Gastroesophageal sphincter (tissue), 4 donors: ENCODE data around the gene MTR. TPM values are rescaled to one million over a fixed set of nuclear protein-coding genes. Genes with fewer than 3 reads are reported as not detected.

ENCODE experiments used
- ATAC-seq: fragments of 150-250 bp; one replicate; pipeline ENCODE4 v1.9.1; 2016; ENCODE audit warnings: mild to moderate bottlenecking, moderate library complexity
- H3K27ac ChIP-seq, 4 donors: fragments of 200-600 bp; sonication (generic) in 3 of 4; 1 replicate in 3 of 4; 2 replicates in 1 of 4; pipeline ENCODE4 v1.5.1; 2016 to 2019
- H3K27me3 ChIP-seq: fragments of 200-600 bp; sonication (generic); one replicate; pipeline ENCODE4 v1.5.1; 2019
- H3K36me3 ChIP-seq, 2 donors: fragments of 200-600 bp; sonication (generic); one replicate each; pipeline ENCODE4 v1.5.1; 2019; ENCODE audit warnings: control low read depth in 1 of 2
- H3K4me1 ChIP-seq, 3 donors: fragments of 200-600 bp; sonication (generic); 1 replicate in 2 of 3; 2 replicates in 1 of 3; pipeline ENCODE4 v1.5.1; 2016 to 2019; ENCODE audit warnings: control low read depth in 2 of 3
- H3K4me3 ChIP-seq, 2 donors: fragments of 200-600 bp; sonication (generic); one replicate each; pipeline ENCODE4 v1.5.1; 2019; ENCODE audit warnings: mild to moderate bottlenecking in 1 of 2, moderate library complexity in 1 of 2
- H3K9me3 ChIP-seq, 3 donors: fragments of 200-600 bp; sonication (generic); one replicate each; pipeline ENCODE4 v1.5.1; 2017 to 2019; ENCODE audit warnings: control low read depth in 2 of 3
- EP300 ChIP-seq: sonication (generic); formaldehyde crosslinking; IDR thresholded peaks from one replicate; pipeline ENCODE4 v1.6.1; 2017; ENCODE audit warnings: antibody characterized with exemption, mild to moderate bottlenecking
- POLR2A ChIP-seq, 2 donors: fragments of 450-650 bp; IDR thresholded peaks; one replicate each; pipeline ENCODE4 v1.6.1; 2017; ENCODE audit warnings: antibody characterized with exemption in 2 of 2, mild to moderate bottlenecking in 2 of 2, moderate library complexity in 1 of 2
- POLR2AphosphoS5 ChIP-seq: sonication (generic); formaldehyde crosslinking; IDR thresholded peaks from one replicate; pipeline ENCODE4 v1.6.1; 2017; ENCODE audit warnings: antibody characterized with exemption
- WGBS, 2 donors: methylation state at CpG; one replicate each; pipeline ENCODE4 v1.1.5; 2018; ENCODE audit warnings: low coverage in 1 of 2; 5-methylcytosine and 5-hydroxymethylcytosine counted together
- total RNA-seq, 4 donors: library from RNA; depleted of rRNA; stranded (reverse); fragments of >200 nt; gene quantifications; one replicate each; pipeline ENCODE4 v1.1.0, GENCODE V29; 2016
- TF ChIP-seq, protein P1 (sequence below), 4 experiments: fragments of 200-600 bp in 2 of 4; fragments of 450-650 bp in 2 of 4; sonication (generic) in 1 of 4; IDR thresholded peaks; one replicate each; pipeline ENCODE4 v1.5.1; 2017 to 2019; ENCODE audit warnings: antibody characterized with exemption in 4 of 4, mild to moderate bottlenecking in 2 of 4, moderate library complexity in 2 of 4

The MTR gene
- total RNA-seq, 4 donors from 2014 or later, result 34.6 to 50.3 (median 38.9) TPM

DNA sequence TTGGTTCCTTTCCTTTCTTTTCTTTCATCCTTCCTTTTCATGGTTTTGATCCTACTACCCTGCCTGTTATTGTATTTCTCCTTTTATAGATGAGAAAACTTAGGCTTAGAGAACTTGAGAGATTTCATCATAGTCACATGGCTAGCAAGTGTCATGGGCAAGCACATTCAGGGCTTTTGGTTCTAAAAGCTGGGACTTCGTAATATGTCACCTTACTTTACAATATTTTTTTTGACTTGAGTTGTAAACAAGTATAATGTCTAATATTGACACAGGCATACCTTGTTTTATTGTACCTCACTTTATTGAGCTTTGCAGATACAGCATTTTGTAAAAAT lies 70.7 kb downstream of the MTR start:
- Histone ChIP-seq H3K27ac (peak overlapping the region; percentile 73 to 82 (median 81)), H3K36me3 (peaks cover 0 to 79% of the 10 kb centered on the region in 2 donors)
- 94 to 100% methylated on average over 1 of the region's 1 CpG for WGBS, 2 donors

DNA sequence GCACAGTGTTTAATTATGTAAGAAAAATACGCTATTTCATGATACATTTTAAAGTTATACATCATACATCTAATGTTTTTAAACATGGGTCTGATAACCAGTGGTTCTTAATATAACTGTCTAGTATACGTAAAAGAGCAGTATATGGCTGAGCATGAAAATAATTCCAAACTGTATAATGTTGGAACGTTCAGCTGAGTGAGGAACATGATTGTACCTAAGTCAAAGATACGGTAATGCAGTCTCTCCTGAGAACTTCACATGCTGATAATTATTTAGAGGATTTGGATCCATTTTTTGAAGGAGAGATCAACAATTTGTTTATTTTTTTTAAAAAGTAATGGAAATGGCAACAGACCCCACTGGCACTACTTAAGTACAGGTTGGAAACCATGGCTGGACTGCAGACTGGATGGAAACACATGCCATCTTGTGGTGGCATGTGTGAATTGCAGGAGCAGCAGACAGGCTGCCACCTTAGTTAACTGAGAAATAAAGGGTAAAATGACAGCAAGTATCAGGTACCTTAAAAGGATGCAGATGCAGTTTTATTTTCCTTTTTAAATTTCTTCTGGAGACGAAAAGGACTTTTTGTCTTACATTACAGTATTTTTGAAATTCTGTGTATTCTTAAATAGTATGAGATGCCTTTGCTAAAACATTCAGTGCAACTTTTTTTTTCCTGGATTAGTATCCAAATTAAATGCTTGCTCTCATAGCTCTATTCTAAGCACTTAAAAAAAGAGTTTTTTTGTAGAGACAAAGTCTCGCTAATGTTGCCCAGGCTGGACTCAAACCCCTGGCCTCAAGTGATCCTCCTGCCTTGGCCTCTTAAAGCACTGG lies 73.8 kb downstream of the MTR start:
- Histone ChIP-seq H3K9me3 (no peaks in the 10 kb centered on the region), H3K36me3 (peaks cover 0 to 76% of the 10 kb centered on the region in 2 donors), H3K27me3 (no peaks in the 10 kb centered on the region), H3K4me3 (no peak overlapping the region), H3K27ac (no peak overlapping the region), H3K4me1 (peaks cover 0 to 33% (median 0%) of the 10 kb centered on the region in 3 donors)
- WGBS, 2 donors, result 92 to 93% methylated on average over 6 of the region's 6 CpGs
- TF ChIP-seq POLR2A (IDR thresholded peaks at IDR 0.05), result no peak
- TF ChIP-seq EP300, result no peak
- TF ChIP-seq POLR2AphosphoS5, result no peak
- TF ChIP-seq, protein P1, sequence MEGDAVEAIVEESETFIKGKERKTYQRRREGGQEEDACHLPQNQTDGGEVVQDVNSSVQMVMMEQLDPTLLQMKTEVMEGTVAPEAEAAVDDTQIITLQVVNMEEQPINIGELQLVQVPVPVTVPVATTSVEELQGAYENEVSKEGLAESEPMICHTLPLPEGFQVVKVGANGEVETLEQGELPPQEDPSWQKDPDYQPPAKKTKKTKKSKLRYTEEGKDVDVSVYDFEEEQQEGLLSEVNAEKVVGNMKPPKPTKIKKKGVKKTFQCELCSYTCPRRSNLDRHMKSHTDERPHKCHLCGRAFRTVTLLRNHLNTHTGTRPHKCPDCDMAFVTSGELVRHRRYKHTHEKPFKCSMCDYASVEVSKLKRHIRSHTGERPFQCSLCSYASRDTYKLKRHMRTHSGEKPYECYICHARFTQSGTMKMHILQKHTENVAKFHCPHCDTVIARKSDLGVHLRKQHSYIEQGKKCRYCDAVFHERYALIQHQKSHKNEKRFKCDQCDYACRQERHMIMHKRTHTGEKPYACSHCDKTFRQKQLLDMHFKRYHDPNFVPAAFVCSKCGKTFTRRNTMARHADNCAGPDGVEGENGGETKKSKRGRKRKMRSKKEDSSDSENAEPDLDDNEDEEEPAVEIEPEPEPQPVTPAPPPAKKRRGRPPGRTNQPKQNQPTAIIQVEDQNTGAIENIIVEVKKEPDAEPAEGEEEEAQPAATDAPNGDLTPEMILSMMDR (IDR thresholded peaks at IDR 0.05), result peak; percentile 69 to 90 (median 80)
- ATAC-seq, result no peak

More for the DNA sequence above, 70.7 kb downstream of the MTR start:
- TF ChIP-seq POLR2AphosphoS5 (no peak), EP300 (no peak), POLR2A (IDR thresholded peaks at IDR 0.05) (no peak)
- TF ChIP-seq, protein P1 (IDR thresholded peaks at IDR 0.05), result no peak
- peaks cover 6 to 48% (median 7%) of the 10 kb centered on the region in 3 donors for H3K4me1 ChIP-seq
- H3K27me3 ChIP-seq, result no peaks in the 10 kb centered on the region
- H3K9me3 ChIP-seq, result no peaks in the 10 kb centered on the region
- H3K4me3 ChIP-seq, result no peak overlapping the region
- no peak for ATAC-seq

DNA sequence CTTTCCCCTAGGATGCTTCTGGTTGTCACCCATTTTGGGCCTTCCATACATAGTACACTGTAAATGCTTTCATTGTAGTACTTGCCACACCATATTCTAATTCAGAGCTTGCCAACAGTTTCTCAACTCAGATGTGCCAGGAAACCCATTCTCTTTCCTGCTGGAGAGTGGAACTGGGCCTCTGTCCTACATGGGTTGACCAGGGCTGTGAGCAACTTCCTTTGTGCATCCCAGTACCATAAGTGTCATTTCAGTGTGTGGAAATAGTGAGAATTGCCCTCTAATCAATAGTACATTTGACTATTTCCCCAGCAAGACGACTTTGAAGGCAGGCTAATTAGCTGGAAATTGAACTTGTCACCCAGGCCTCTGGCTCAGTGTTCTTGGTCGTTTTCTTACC lies 74.8 kb downstream of the MTR start:
- H3K27me3 ChIP-seq, result no peaks in the 10 kb centered on the region
- no peak overlapping the region for H3K27ac ChIP-seq
- ATAC-seq, result no peak
- H3K4me1 ChIP-seq, result peaks cover 0 to 22% (median 0%) of the 10 kb centered on the region in 3 donors
- TF ChIP-seq, protein P1 (IDR thresholded peaks at IDR 0.05), result no peak
- no peak for TF ChIP-seq POLR2AphosphoS5
- TF ChIP-seq POLR2A (IDR thresholded peaks at IDR 0.05), result no peak
- no peak for TF ChIP-seq EP300
- no peaks in the 10 kb centered on the region for H3K9me3 ChIP-seq
- WGBS, 2 donors, result 50 to 100% methylated on average over 1 of the region's 2 CpGs
- peaks cover 0 to 78% of the 10 kb centered on the region in 2 donors for H3K36me3 ChIP-seq
- H3K4me3 ChIP-seq, result no peak overlapping the region

- H3K4me1 ChIP-seq, result peaks cover 0 to 15% (median 0%) of the 10 kb centered on the region in 3 donors
- H3K27ac ChIP-seq, result no peak overlapping the region
- ATAC-seq, result no peak
- H3K4me3 ChIP-seq, result no peak overlapping the region
- no peaks in the 10 kb centered on the region for H3K9me3 ChIP-seq
- peaks cover 0 to 82% of the 10 kb centered on the region in 2 donors for H3K36me3 ChIP-seq
- 84 to 92% methylated on average over 5 to 6 of the region's 6 CpGs for WGBS, 2 donors
- TF ChIP-seq, protein P1 (IDR thresholded peaks at IDR 0.05), result no peak
- no peak for TF ChIP-seq EP300
- no peak for TF ChIP-seq POLR2A (IDR thresholded peaks at IDR 0.05)
- no peak for TF ChIP-seq POLR2AphosphoS5
- H3K27me3 ChIP-seq, result no peaks in the 10 kb centered on the region
These were observed 75.6 kb downstream of the MTR start for GRCh38 chr1:236870721-236871120.
